Measurements from ENCODE around the gene ITFG2. TPM values are rescaled to one million over a fixed set of nuclear protein-coding genes. Genes with fewer than 3 reads are reported as not detected.

The ITFG2 gene
- total and polyA plus RNA-seq, 2 of the 13 experiments (the other 11 are each of a cell fraction or from before 2014, with no cell fraction given) = 14.8 to 15.5 TPM

GRCh38 chr12:2794736-2795289, 17.7 kb upstream of the ITFG2 start, which contains the start of gene FKBP4 (continued):
- TF ChIP-seq, protein P1, sequence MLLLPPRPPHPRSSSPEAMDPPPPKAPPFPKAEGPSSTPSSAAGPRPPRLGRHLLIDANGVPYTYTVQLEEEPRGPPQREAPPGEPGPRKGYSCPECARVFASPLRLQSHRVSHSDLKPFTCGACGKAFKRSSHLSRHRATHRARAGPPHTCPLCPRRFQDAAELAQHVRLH (CRISPR knock-in tag; IDR thresholded peaks at IDR 0.05; ENCODE audit: borderline replicate concordance, low read depth) = 0 out of 2 replicates have a peak, but pooled peaks have one; percentile 64
- TF ChIP-seq, protein P2, sequence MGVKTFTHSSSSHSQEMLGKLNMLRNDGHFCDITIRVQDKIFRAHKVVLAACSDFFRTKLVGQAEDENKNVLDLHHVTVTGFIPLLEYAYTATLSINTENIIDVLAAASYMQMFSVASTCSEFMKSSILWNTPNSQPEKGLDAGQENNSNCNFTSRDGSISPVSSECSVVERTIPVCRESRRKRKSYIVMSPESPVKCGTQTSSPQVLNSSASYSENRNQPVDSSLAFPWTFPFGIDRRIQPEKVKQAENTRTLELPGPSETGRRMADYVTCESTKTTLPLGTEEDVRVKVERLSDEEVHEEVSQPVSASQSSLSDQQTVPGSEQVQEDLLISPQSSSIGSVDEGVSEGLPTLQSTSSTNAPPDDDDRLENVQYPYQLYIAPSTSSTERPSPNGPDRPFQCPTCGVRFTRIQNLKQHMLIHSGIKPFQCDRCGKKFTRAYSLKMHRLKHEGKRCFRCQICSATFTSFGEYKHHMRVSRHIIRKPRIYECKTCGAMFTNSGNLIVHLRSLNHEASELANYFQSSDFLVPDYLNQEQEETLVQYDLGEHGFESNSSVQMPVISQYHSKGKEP (CRISPR knock-in tag; IDR thresholded peaks at IDR 0.05) = no peak
- TF ChIP-seq, protein P3, sequence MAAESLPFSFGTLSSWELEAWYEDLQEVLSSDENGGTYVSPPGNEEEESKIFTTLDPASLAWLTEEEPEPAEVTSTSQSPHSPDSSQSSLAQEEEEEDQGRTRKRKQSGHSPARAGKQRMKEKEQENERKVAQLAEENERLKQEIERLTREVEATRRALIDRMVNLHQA (CRISPR knock-in tag; IDR thresholded peaks at IDR 0.05) = no peak
- TF ChIP-seq ZNF552 (CRISPR knock-in tag; IDR thresholded peaks at IDR 0.05; ENCODE audit: borderline replicate concordance) (0 out of 2 replicates have a peak, but pooled peaks have one; percentile 25), ZNF382 (CRISPR knock-in tag; IDR thresholded peaks at IDR 0.05; ENCODE audit: borderline replicate concordance) (no peak), MAFG (CRISPR knock-in tag; IDR thresholded peaks at IDR 0.05) (no peak), KLF16 (CRISPR knock-in tag; IDR thresholded peaks at IDR 0.05) (peak in 1 of 2 experiments; percentile 63; a peak in 1 of 4 replicates), ATF2 (CRISPR knock-in tag; IDR thresholded peaks at IDR 0.05) (0 out of 2 replicates have a peak, but pooled peaks have one; percentile 18), ZBTB39 (CRISPR knock-in tag; IDR thresholded peaks at IDR 0.05) (no peak), ZNF883 (CRISPR knock-in tag; IDR thresholded peaks at IDR 0.05; ENCODE audit: not compliant biosample characterization) (peak; percentile 54), GATA4 (IDR thresholded peaks at IDR 0.05; ENCODE audit: borderline replicate concordance, low read depth) (peak; percentile 30; the same call in 1 of the 2 replicates), SP2 (CRISPR knock-in tag; IDR thresholded peaks at IDR 0.05) (peak; percentile 52; the same call in 1 of the 2 replicates), ZNF670 (CRISPR knock-in tag; IDR thresholded peaks at IDR 0.05; ENCODE audit: borderline replicate concordance) (peak; percentile 62; the same call in 1 of the 2 replicates), ZBTB20 (CRISPR knock-in tag; IDR thresholded peaks at IDR 0.05; ENCODE audit: borderline replicate concordance, low read depth) (0 out of 2 replicates have a peak, but pooled peaks have one; percentile 14)
- TF ChIP-seq, protein P4, sequence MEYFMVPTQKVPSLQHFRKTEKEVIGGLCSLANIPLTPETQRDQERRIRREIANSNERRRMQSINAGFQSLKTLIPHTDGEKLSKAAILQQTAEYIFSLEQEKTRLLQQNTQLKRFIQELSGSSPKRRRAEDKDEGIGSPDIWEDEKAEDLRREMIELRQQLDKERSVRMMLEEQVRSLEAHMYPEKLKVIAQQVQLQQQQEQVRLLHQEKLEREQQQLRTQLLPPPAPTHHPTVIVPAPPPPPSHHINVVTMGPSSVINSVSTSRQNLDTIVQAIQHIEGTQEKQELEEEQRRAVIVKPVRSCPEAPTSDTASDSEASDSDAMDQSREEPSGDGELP (IDR thresholded peaks at IDR 0.05; ENCODE audit: borderline replicate concordance, low read depth) = no peak
- TF ChIP-seq, protein P5, sequence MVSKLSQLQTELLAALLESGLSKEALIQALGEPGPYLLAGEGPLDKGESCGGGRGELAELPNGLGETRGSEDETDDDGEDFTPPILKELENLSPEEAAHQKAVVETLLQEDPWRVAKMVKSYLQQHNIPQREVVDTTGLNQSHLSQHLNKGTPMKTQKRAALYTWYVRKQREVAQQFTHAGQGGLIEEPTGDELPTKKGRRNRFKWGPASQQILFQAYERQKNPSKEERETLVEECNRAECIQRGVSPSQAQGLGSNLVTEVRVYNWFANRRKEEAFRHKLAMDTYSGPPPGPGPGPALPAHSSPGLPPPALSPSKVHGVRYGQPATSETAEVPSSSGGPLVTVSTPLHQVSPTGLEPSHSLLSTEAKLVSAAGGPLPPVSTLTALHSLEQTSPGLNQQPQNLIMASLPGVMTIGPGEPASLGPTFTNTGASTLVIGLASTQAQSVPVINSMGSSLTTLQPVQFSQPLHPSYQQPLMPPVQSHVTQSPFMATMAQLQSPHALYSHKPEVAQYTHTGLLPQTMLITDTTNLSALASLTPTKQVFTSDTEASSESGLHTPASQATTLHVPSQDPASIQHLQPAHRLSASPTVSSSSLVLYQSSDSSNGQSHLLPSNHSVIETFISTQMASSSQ (IDR thresholded peaks at IDR 0.05; ENCODE audit: low read depth) = no peak
- TF ChIP-seq, protein P5 (CRISPR knock-in tag; IDR thresholded peaks at IDR 0.05; ENCODE audit: borderline replicate concordance) = peak; percentile 33; the same call in 1 of the 2 replicates
